ENCODE data around the gene CCPG1.

Gene CCPG1

DNA sequence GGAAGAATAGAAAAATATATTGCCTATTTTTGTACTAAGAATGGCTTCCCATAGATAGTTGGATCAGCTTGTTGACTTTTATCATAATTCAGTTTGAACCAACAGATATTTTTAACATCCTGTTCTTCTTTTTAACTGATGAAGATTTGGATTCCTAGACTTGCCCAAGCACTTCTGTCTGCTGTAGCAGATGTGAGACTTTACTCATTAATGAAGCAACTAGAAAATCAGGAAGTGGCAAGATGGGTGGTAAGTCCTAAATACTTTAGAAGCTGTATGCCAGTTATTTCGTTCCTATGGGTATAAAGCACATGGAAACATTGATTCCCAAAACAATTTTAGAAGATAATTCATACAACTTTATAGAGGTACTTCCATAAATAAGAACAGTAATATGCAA, 80.8 kb downstream of the CCPG1 start:
- TF ChIP-seq CTCF (IDR thresholded peaks at IDR 0.05) = no peak
- no peak for TF ChIP-seq ZFX (IDR thresholded peaks at IDR 0.05; ENCODE audit: borderline replicate concordance)
- H3K27ac ChIP-seq = no peak overlapping the region

GRCh38 chr15:55322467-55322866, 85.7 kb downstream of the CCPG1 start:
- no peak overlapping the region for H3K27ac ChIP-seq
- TF ChIP-seq CTCF (IDR thresholded peaks at IDR 0.05) = no peak
- TF ChIP-seq ZFX (IDR thresholded peaks at IDR 0.05; ENCODE audit: borderline replicate concordance) = no peak

DNA sequence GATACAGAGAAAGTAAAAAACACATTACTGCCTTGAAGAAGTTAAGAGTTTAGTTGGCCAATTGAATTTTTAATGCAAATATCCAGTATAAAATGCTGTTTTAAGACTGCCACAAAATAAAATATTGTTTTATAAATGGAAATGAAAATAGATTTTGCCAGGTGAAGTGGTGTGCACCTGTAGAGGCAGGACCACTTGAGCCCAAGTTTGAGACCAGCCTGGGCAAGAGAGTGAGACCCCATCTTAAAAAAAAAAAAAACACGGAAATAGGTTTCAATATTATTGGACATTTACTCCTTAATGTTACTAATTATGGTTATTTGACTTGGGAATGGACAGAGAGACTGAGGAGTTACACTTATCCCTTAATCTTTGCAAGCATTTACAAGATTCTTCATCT, 87.2 kb downstream of the CCPG1 start:
- TF ChIP-seq CTCF (IDR thresholded peaks at IDR 0.05) (no peak), ZFX (IDR thresholded peaks at IDR 0.05; ENCODE audit: borderline replicate concordance) (no peak)
- H3K27ac ChIP-seq = no peak overlapping the region

- H3K27ac ChIP-seq = no peak overlapping the region
- TF ChIP-seq CTCF (IDR thresholded peaks at IDR 0.05) (no peak), ZFX (IDR thresholded peaks at IDR 0.05; ENCODE audit: borderline replicate concordance) (no peak)
These were observed 88.0 kb downstream of the CCPG1 start for GRCh38 chr15:55320238-55320550.

DNA sequence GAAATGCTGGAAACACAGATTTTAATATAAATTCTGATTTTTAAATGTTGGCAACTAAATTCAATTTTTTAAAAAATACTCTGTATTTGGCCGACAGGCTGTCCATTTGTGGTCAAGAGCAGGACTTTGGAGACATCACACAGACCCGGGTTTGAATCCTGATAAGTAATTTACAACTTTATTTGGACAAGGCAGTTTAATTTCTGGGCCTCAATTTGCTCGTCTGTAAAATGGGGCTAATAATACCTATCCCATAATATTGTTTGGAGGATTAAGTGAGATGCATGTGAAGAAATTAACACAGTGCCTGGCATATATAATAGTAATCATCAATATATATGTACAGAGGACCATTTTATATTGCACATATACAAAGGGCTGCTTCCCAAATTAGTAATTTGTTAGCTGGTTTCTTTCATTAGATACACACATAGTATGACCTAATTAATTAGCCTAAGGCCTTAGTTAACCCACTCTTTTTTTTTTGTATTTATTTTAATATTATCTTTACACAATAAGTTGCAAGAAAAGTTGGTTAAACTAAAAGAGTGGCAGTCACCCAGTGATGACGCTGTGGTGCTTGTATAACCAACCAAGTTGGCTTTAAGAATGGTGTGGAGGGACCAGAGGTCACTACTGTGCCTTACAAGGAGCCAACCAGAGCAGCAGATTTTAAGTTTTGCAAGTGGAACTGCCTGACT, 88.5 kb downstream of the CCPG1 start:
- TF ChIP-seq CTCF (IDR thresholded peaks at IDR 0.05) (no peak), ZFX (IDR thresholded peaks at IDR 0.05; ENCODE audit: borderline replicate concordance) (no peak)
- peak overlapping the region; percentile 84 for H3K27ac ChIP-seq

- no peak for TF ChIP-seq CTCF (IDR thresholded peaks at IDR 0.05)
- TF ChIP-seq ZFX (IDR thresholded peaks at IDR 0.05; ENCODE audit: borderline replicate concordance) = no peak
- H3K27ac ChIP-seq = peak within 1 kb of the TSS; percentile 84
These were observed 89.3 kb downstream of the CCPG1 start, which contains the start of the genes PIGB and PIGBOS1 for GRCh38 chr15:55318588-55319494. PIGB (plus strand) TSS chr15:55319222; CDS start chr15:55319251, 29 bp downstream. PIGBOS1 (minus strand) TSS chr15:55319123; CDS start chr15:55317792, 1,331 bp downstream.
